CD14-positive monocyte (primary cell): ENCODE results near the gene ZNF783. TPM values are rescaled to one million over a fixed set of nuclear protein-coding genes. Genes with fewer than 3 reads are reported as not detected.

Source experiments
- DNase-seq, 3 donors: peaks; one replicate each; pipeline ENCODE4 v3.0.0-alpha.2; 2011 to 2022
- H2AFZ ChIP-seq: 2 replicates; pipeline ENCODE4 v1.6.0; 2012; ENCODE audit warnings: mild to moderate bottlenecking, low read depth, low read length, inconsistent platforms; ENCODE audit not compliant: insufficient read depth, poor library complexity, severe bottlenecking
- H3K27ac ChIP-seq, 2 donors: 1 replicate in 1 of 2; 2 replicates in 1 of 2; pipeline ENCODE4 v1.5.1; 2012 to 2013; ENCODE audit warnings: low read length in 2 of 2, control low read depth in 1 of 2, inconsistent platforms in 1 of 2, low read depth in 1 of 2, mild to moderate bottlenecking in 1 of 2
- H3K27me3 ChIP-seq, 2 donors: one replicate each; pipeline versions ENCODE4 v1.6.0 to v1.6.1; 2011 to 2013; ENCODE audit warnings: low read length in 2 of 2; ENCODE audit not compliant: control insufficient read depth in 2 of 2, insufficient read depth in 2 of 2
- H3K36me3 ChIP-seq, 2 donors: replicated peaks in 1 of 2; 1 replicate in 1 of 2; 2 replicates in 1 of 2; pipeline versions ENCODE4 v1.5.1 to v1.6.1; 2012 to 2013; ENCODE audit warnings: low read length in 2 of 2, control low read depth in 1 of 2, inconsistent platforms in 1 of 2, mild to moderate bottlenecking in 1 of 2; ENCODE audit not compliant: insufficient read depth in 2 of 2, control insufficient read depth in 1 of 2
- H3K4me1 ChIP-seq, 2 donors: 1 replicate in 1 of 2; 2 replicates in 1 of 2; pipeline versions ENCODE4 v1.5.1 to v1.6.1; 2012 to 2013; ENCODE audit warnings: low read length in 2 of 2, control low read depth in 1 of 2, inconsistent platforms in 1 of 2, mild to moderate bottlenecking in 1 of 2, moderate library complexity in 1 of 2; ENCODE audit not compliant: insufficient read depth in 2 of 2, control insufficient read depth in 1 of 2
- H3K4me2 ChIP-seq: replicated peaks from 2 replicates; pipeline ENCODE3; 2012; ENCODE audit warnings: low read length, moderate library complexity, mild to moderate bottlenecking; ENCODE audit not compliant: poor library complexity, severe bottlenecking; ENCODE audit errors: extremely low read depth
- H3K4me3 ChIP-seq, 3 experiments: fragments of 200-600 bp in 1 of 3; sonication (generic) in 1 of 3; replicated peaks in 1 of 3; 1 replicate in 2 of 3; 2 replicates in 1 of 3; pipeline ENCODE4 v1.5.1; 2011 to 2013; ENCODE audit warnings: low read length in 3 of 3, mild to moderate bottlenecking in 3 of 3, control low read depth in 2 of 3, low read depth in 2 of 3, inconsistent platforms in 1 of 3, moderate library complexity in 1 of 3
- H3K79me2 ChIP-seq: 2 replicates; pipeline ENCODE4 v1.6.0; 2012; ENCODE audit warnings: mild to moderate bottlenecking, control low read depth, inconsistent platforms, low read length, moderate library complexity; ENCODE audit not compliant: insufficient read depth
- H3K9ac ChIP-seq: 2 replicates; pipeline ENCODE4 v1.6.0; 2017; ENCODE audit warnings: low read length, mild to moderate bottlenecking; ENCODE audit not compliant: insufficient read depth, poor library complexity, severe bottlenecking
- H3K9me3 ChIP-seq, 2 donors: replicated peaks in 1 of 2; 1 replicate in 1 of 2; 2 replicates in 1 of 2; pipeline versions ENCODE4 v1.5.1 to v1.6.1; 2012 to 2013; ENCODE audit warnings: low read length in 2 of 2, control low read depth in 1 of 2; ENCODE audit not compliant: control insufficient read depth in 1 of 2, insufficient read depth in 1 of 2
- H4K20me1 ChIP-seq: 2 replicates; pipeline ENCODE4 v1.6.0; 2012; ENCODE audit warnings: mild to moderate bottlenecking, low read length, control low read depth, moderate library complexity; ENCODE audit not compliant: insufficient read depth
- H3K27ac Mint-ChIP-seq, 7 donors: one replicate each; pipeline ENCODE4 v1.8.0; 2020; ENCODE audit warnings: mild to moderate bottlenecking in 7 of 7, mixed read lengths in 7 of 7, moderate library complexity in 6 of 7, inconsistent platforms in 2 of 7
- H3K27me3 Mint-ChIP-seq, 3 donors: one replicate each; pipeline ENCODE4 v1.8.0; 2021 to 2022; ENCODE audit warnings: low read depth in 3 of 3, mild to moderate bottlenecking in 3 of 3, mixed read lengths in 3 of 3, moderate library complexity in 3 of 3, inconsistent platforms in 1 of 3
- H3K36me3 Mint-ChIP-seq, 2 donors: one replicate each; pipeline ENCODE4 v1.8.0; 2020; ENCODE audit warnings: mixed read lengths in 2 of 2, inconsistent platforms in 1 of 2, mild to moderate bottlenecking in 1 of 2
- H3K4me1 Mint-ChIP-seq: one replicate; pipeline ENCODE4 v1.8.0; 2020; ENCODE audit warnings: mild to moderate bottlenecking, mixed read lengths
- H3K4me3 Mint-ChIP-seq, 2 donors: one replicate each; pipeline ENCODE4 v1.8.0; 2020; ENCODE audit warnings: mild to moderate bottlenecking in 2 of 2, mixed read lengths in 2 of 2, moderate library complexity in 1 of 2
- H3K9me3 Mint-ChIP-seq, 7 donors: one replicate each; pipeline ENCODE4 v1.8.0; 2020 to 2022; ENCODE audit warnings: mixed read lengths in 7 of 7, mild to moderate bottlenecking in 6 of 7, moderate library complexity in 6 of 7, inconsistent platforms in 2 of 7
- CTCF ChIP-seq: fragments of 200-600 bp; IDR thresholded peaks from one replicate; pipeline ENCODE4 v1.8.0; 2022; ENCODE audit warnings: antibody characterized with exemption, mild to moderate bottlenecking
- WGBS: methylation state at CpG from one replicate; pipeline ENCODE4 v1.1.5; 2013; ENCODE audit warnings: missing lambda C conversion rate; ENCODE audit not compliant: insufficient coverage; 5-methylcytosine and 5-hydroxymethylcytosine counted together
- intact Hi-C, 2 donors: fragments of 100-400 bp; cut with micrococcal nuclease; formaldehyde crosslinking; loops; one replicate each; pipeline versions ENCODE4 v1.15.0 to v1.15.1; 2023
- polyA plus RNA-seq, 3 donors: library from polyadenylated mRNA; depleted of rRNA in 1 of 3; unstranded in 2 of 3; stranded (reverse) in 1 of 3; fragments of 300-500 nt in 2 of 3; fragments of >200 nt in 1 of 3; fragmentation: Illumina TruSeq in 2 of 3; gene quantifications; 1 replicate in 2 of 3; 2 replicates in 1 of 3; pipeline ENCODE4 v1.2.3, GENCODE V29; 2012 to 2021

ZNF783 gene
- polyA plus RNA-seq, 3 donors, result 1.2 to 16.7 (median 1.5) TPM

DNA sequence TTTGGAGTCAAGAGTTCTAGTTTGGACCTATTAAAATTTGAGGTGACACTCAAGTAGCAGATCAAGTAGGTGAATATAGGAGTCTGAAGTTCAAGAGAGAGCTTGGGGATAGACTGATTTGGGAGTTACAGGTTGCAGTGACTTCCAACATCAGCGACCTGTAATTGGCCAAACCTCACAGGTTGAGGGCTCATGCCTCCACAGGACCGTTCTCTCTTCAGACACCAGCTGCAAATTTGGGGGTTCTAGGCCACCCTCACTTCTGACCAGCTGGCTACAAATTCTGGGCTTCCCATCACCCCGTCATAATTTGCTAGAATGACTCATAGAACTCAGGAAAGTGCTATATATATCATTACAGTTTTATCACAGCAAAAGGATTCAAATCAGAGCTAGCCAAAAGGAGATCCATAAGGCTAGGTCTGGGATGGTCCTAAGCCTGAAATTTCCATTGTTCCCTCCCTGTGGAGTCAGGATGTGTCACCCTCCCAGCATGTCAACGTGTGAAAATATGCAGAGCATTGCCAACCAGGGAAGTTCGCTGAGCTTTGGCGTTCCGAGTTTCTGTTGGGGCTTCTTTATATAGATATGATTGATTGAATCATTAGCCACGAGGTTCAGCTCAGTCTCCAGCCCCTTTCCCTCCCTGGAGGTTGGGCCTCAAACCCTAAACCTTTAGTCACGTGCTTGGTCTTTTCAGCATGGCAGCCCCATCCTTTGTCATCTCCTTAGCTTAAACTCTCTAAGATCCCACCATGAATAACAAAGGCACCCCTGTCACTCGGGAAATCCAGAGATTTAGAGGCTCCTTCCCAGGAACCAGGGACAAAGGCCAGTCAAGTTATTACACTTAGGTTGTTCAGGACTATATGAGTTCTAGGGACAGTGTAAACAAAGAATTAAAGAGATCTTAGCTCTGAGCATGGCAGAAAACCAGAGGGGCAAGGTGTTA is 43.3 kb upstream of the ZNF783 start:
- no peaks in the 10 kb centered on the region for H3K4me1 ChIP-seq
- no peak overlapping the region for H3K9ac ChIP-seq
- no peaks in the 10 kb centered on the region for H3K27me3 ChIP-seq
- H3K4me2 ChIP-seq, result no peak overlapping the region
- 94% methylated on average over 2 of the region's 10 CpGs for whole genome bisulfite sequencing
- TF ChIP-seq CTCF, result no peak
- H3K9me3 Mint-ChIP-seq, result peaks cover 0 to 11% (median 2%) of the 10 kb centered on the region in 7 donors
- peaks cover 65 to 87% of the 10 kb centered on the region in 2 donors for H3K36me3 ChIP-seq
- peaks cover 80 to 96% of the 10 kb centered on the region in 2 donors for H3K36me3 Mint-ChIP-seq
- H4K20me1 ChIP-seq, result no peaks in the 10 kb centered on the region
- no peak overlapping the region for H3K4me3 ChIP-seq
- H3K27ac ChIP-seq, result no peak overlapping the region
- no peak overlapping the region for H3K4me3 Mint-ChIP-seq
- no peaks in the 10 kb centered on the region for H3K4me1 Mint-ChIP-seq
- H3K27me3 Mint-ChIP-seq, result peaks cover 0 to 2% (median 2%) of the 10 kb centered on the region in 3 donors
- H3K79me2 ChIP-seq, result no peaks in the 10 kb centered on the region
- DNase-seq, result no peak
- no peak overlapping the region for H3K27ac Mint-ChIP-seq
- no peak overlapping the region for H2AFZ ChIP-seq
- intact Hi-C loops, result no loop called here
- H3K9me3 ChIP-seq, result peaks cover 0 to 6% of the 10 kb centered on the region in 2 donors

- no peak overlapping the region for H3K4me3 Mint-ChIP-seq
- WGBS, result 100% methylated on average over 3 of the region's 6 CpGs
- H4K20me1 ChIP-seq, result no peaks in the 10 kb centered on the region
- no peak overlapping the region for H3K4me2 ChIP-seq
- H3K27me3 Mint-ChIP-seq, result peaks cover 0 to 2% (median 0%) of the 10 kb centered on the region in 3 donors
- H3K27ac Mint-ChIP-seq, result peak overlapping the region in 1 of 7 donors; percentile 71
- no peaks in the 10 kb centered on the region for H3K79me2 ChIP-seq
- H3K4me3 ChIP-seq, result no peak overlapping the region
- H3K27me3 ChIP-seq, result no peaks in the 10 kb centered on the region
- peaks cover 0 to 8% of the 10 kb centered on the region in 2 donors for H3K9me3 ChIP-seq
- H3K9ac ChIP-seq, result no peak overlapping the region
- intact Hi-C loops, result no loop called here
- peaks cover 0 to 16% (median 4%) of the 10 kb centered on the region in 7 donors for H3K9me3 Mint-ChIP-seq
- no peaks in the 10 kb centered on the region for H3K4me1 Mint-ChIP-seq
- no peak for DNase-seq
- TF ChIP-seq CTCF, result no peak
- peaks cover 60 to 84% of the 10 kb centered on the region in 2 donors for H3K36me3 ChIP-seq
- no peak overlapping the region for H2AFZ ChIP-seq
- H3K36me3 Mint-ChIP-seq, result peaks cover 75 to 94% of the 10 kb centered on the region in 2 donors
- H3K27ac ChIP-seq, result no peak overlapping the region
- H3K4me1 ChIP-seq, result no peaks in the 10 kb centered on the region
These were observed 41.5 kb upstream of the ZNF783 start for GRCh38 chr7:149220534-149220933.
